Measurements from ENCODE around the gene AMZ1. TPM values are rescaled to one million over a fixed set of nuclear protein-coding genes. Genes with fewer than 3 reads are reported as not detected.

The AMZ1 gene
- 1 to 10 TPM in 1 of 4 donors, under 1 TPM in 3; under 0.01 to 1.2 (median 0.53) TPM for total RNA-seq

- WGBS = 0% methylated on average over 8 of the region's 41 CpGs
- intact Hi-C loops (cut with DNase I) = loop anchor here (10.0 kb wide), 1 partner anchor 233 kb away; no protein-coding TSS in a partner anchor
- TF ChIP-seq POLR2AphosphoS5 (IDR thresholded peaks at IDR 0.05) = no peak
- no peak for TF ChIP-seq POLR2A (IDR thresholded peaks at IDR 0.05; ENCODE audit: low read depth)
- no peak for TF ChIP-seq EP300 (IDR thresholded peaks at IDR 0.05)
- no peak for TF ChIP-seq CTCF (IDR thresholded peaks at IDR 0.05)
- Histone ChIP-seq H3K27me3 (peaks cover 0 to 74% (median 25%) of the 10 kb centered on the region in 4 donors), H3K9me3 (peaks cover 0 to under 1% (median 0%) of the 10 kb centered on the region in 4 donors), H3K4me1 (peaks cover 11 to 22% (median 20%) of the 10 kb centered on the region in 4 donors), H3K4me3 (peak within 1 kb of the TSS; percentile 39 to 52 (median 42)), H3K27ac (replicated peaks in 1 of 4) (no peak within 1 kb of the TSS), H3K36me3 (no peaks in the 10 kb centered on the region)
- no peak for DNase-seq (ENCODE audit: extremely low spot score)
Measured at GRCh38 chr7:2687881-2688318, at the start of gene AMZ1. AMZ1 (plus strand) TSS chr7:2688202; CDS start chr7:2700452, 12,250 bp downstream.

GRCh38 chr7:2638224-2638991, 49.6 kb upstream of the AMZ1 start:
- H3K9me3 ChIP-seq = no peaks in the 10 kb centered on the region
- TF ChIP-seq CTCF (IDR thresholded peaks at IDR 0.05) (no peak), EP300 (IDR thresholded peaks at IDR 0.05) (no peak), POLR2A (IDR thresholded peaks at IDR 0.05; ENCODE audit: low read depth) (no peak), POLR2AphosphoS5 (IDR thresholded peaks at IDR 0.05) (no peak)
- H3K4me1 ChIP-seq = peaks cover 74 to 94% (median 91%) of the 10 kb centered on the region in 4 donors
- DNase-seq (ENCODE audit: extremely low spot score) = no peak
- 37% methylated on average over 15 of the region's 34 CpGs for WGBS
- H3K4me3 ChIP-seq = no peak overlapping the region
- H3K36me3 ChIP-seq = no peaks in the 10 kb centered on the region
- H3K27ac ChIP-seq (replicated peaks in 1 of 4) = peak overlapping the region in 3 of 4 donors; percentile 24 to 51 (median 24)
- intact Hi-C loops (cut with DNase I) = no loop called here
- H3K27me3 ChIP-seq = no peaks in the 10 kb centered on the region

- H3K27me3 ChIP-seq = no peaks in the 10 kb centered on the region
- H3K4me1 ChIP-seq = peaks cover 73 to 94% (median 91%) of the 10 kb centered on the region in 4 donors
- no peak overlapping the region for H3K4me3 ChIP-seq
- H3K9me3 ChIP-seq = no peaks in the 10 kb centered on the region
- no peak for TF ChIP-seq POLR2A (IDR thresholded peaks at IDR 0.05; ENCODE audit: low read depth)
- no peak for TF ChIP-seq EP300 (IDR thresholded peaks at IDR 0.05)
- no peak for TF ChIP-seq POLR2AphosphoS5 (IDR thresholded peaks at IDR 0.05)
- TF ChIP-seq CTCF (IDR thresholded peaks at IDR 0.05) = no peak
- 80% methylated on average over 8 of the region's 24 CpGs for WGBS
- no peak for DNase-seq (ENCODE audit: extremely low spot score)
- H3K27ac ChIP-seq (replicated peaks in 1 of 4) = peak overlapping the region in 1 of 4 donors; percentile 51
- H3K36me3 ChIP-seq = no peaks in the 10 kb centered on the region
- intact Hi-C loops (cut with DNase I) = no loop called here
Measured at GRCh38 chr7:2639181-2639681, 48.8 kb upstream of the AMZ1 start.

GRCh38 chr7:2639695-2640481, 48.1 kb upstream of the AMZ1 start:
- no peak overlapping the region for H3K4me3 ChIP-seq
- TF ChIP-seq POLR2AphosphoS5 (IDR thresholded peaks at IDR 0.05) = no peak
- no peak for DNase-seq (ENCODE audit: extremely low spot score)
- H3K4me1 ChIP-seq = peaks cover 72 to 95% (median 92%) of the 10 kb centered on the region in 4 donors
- intact Hi-C loops (cut with DNase I) = loop anchor here (5.0 kb wide), 1 partner anchor 83 kb away; the partner anchor contains the start of genes BRAT1 and IQCE
- WGBS = 90% methylated on average over 23 of the region's 37 CpGs
- no peaks in the 10 kb centered on the region for H3K27me3 ChIP-seq
- no peaks in the 10 kb centered on the region for H3K9me3 ChIP-seq
- no peaks in the 10 kb centered on the region for H3K36me3 ChIP-seq
- peak overlapping the region in 2 of 4 donors; percentile 78 to 83 for H3K27ac ChIP-seq (replicated peaks in 1 of 4)
